Measurements from ENCODE around the gene C11orf24.
"Not testable (repeated sequence)": the region's sequence is repeated elsewhere in the genome, so short reads cannot be mapped to it uniquely, and the experiment has no call there.

The C11orf24 gene

GRCh38 chr11:68298659-68299516, 27.1 kb upstream of the C11orf24 start:
- no peak for DNase-seq

- no peak for DNase-seq
Observed at GRCh38 chr11:68297812-68298658, 26.3 kb upstream of the C11orf24 start.

- no peak for DNase-seq
Observed at GRCh38 chr11:68297494-68297811, 25.7 kb upstream of the C11orf24 start.

- no peak for DNase-seq
Observed at GRCh38 chr11:68297052-68297378, 25.2 kb upstream of the C11orf24 start.

GRCh38 chr11:68296344-68297051, 24.7 kb upstream of the C11orf24 start:
- DNase-seq: no peak

GRCh38 chr11:68295940-68296339, 24.2 kb upstream of the C11orf24 start:
- DNase-seq: no peak

GRCh38 chr11:68295271-68295670, 23.5 kb upstream of the C11orf24 start:
- no peak for DNase-seq

- DNase-seq: no peak
Observed at GRCh38 chr11:68293708-68294107, 21.9 kb upstream of the C11orf24 start.

- no peak for DNase-seq
Observed at GRCh38 chr11:68289456-68289855, 17.7 kb upstream of the C11orf24 start.

GRCh38 chr11:68287419-68287818, 15.6 kb upstream of the C11orf24 start:
- DNase-seq: no peak

GRCh38 chr11:68284588-68284987, 12.8 kb upstream of the C11orf24 start:
- not testable (repeated sequence) for DNase-seq

- DNase-seq: no peak
Observed at GRCh38 chr11:68282861-68283230, 11.1 kb upstream of the C11orf24 start.

GRCh38 chr11:68282141-68282860, 10.5 kb upstream of the C11orf24 start:
- DNase-seq: no peak

- no peak for DNase-seq
Observed at GRCh38 chr11:68279676-68280075, 7.9 kb upstream of the C11orf24 start.

- DNase-seq: no peak
Observed at GRCh38 chr11:68276861-68277260, 5.1 kb upstream of the C11orf24 start.

GRCh38 chr11:68275721-68276507, 4.1 kb upstream of the C11orf24 start:
- no peak for DNase-seq

GRCh38 chr11:68274306-68274705, 2.5 kb upstream of the C11orf24 start:
- DNase-seq: no peak

- DNase-seq: no peak
Observed at GRCh38 chr11:68273026-68273738, 1.4 kb upstream of the C11orf24 start.

- DNase-seq: no peak
Observed at GRCh38 chr11:68271023-68271780, 571 bp downstream of the C11orf24 start.

- no peak for DNase-seq
Observed at GRCh38 chr11:68270196-68271022, 1.4 kb downstream of the C11orf24 start.

All from NCI-H187 treated with DMSO at 0.1 percent for 48 hours (cell line).